Fibroblast of the aortic adventitia (primary cell): ENCODE data around the gene LTN1. TPM values are rescaled to one million over a fixed set of nuclear protein-coding genes. Genes with fewer than 3 reads are reported as not detected.

Experiments
- DNase-seq: peaks from one replicate; pipeline ENCODE4 v3.0.0-alpha.2; 2010; ENCODE audit warnings: low read depth
- H3K4me3 ChIP-seq: 2 replicates; pipeline ENCODE4 v1.5.1; 2011; ENCODE audit warnings: low read depth, mild to moderate bottlenecking, control low read depth, low read length, moderate library complexity
- total RNA-seq: library from RNA; depleted of rRNA; stranded (reverse); fragments of >200 nt; gene quantifications from 2 replicates; pipeline ENCODE4 v1.2.3, GENCODE V29; 2012; ENCODE audit warnings: low replicate concordance
- TF ChIP-seq, protein P1 (sequence below): IDR thresholded peaks from 2 replicates; pipeline ENCODE4 v1.5.1; 2011; ENCODE audit warnings: mild to moderate bottlenecking, low read length, control low read depth, inconsistent platforms; ENCODE audit not compliant: insufficient read depth

The LTN1 gene
- total RNA-seq, 1 donor = 35.2 TPM

DNA sequence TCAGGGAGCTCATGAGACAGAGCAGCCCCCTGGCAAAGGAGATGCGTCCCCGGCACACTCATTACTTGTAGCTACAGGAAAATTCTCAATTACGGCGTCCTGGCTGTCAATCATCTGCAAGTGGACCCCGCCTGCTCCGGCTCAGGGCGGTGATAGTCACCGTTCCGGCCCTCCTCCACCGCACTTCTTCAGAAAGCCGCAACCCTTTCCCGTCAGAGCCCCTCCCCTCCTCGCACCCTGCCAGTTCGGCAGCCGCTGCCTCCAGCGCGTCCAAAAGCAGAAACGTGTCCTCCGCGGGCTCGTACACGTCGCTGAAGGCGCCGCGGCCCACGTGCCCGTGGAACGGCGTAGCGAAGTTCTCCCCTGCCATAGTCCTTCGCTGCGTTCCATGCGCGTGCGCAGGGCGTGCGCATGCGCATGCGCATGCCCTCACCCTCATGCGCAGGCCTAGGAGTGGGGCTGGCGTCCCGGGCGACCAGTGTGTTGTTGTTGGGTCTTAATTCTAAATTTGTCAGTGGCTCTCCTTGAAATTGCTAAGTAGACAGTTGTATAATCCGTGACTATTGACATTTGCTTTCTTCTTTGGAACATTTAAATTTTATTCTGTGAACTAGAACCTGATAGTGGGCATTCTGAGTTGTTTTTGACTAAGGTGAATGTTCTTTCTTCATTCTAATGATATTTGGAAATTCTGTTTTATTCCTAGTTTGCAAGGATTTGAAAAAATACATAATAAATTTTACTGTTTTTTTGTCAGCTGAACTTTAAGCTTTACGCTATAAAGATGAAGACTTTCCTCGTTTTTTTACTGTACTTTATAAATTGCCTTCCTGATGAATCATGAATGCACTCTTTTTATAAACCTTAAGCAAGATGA is 107.5 kb downstream of the LTN1 start:
- H3K4me3 ChIP-seq = peak overlapping the region; percentile 85
- peak; percentile 95 for DNase-seq
- TF ChIP-seq, protein P1, sequence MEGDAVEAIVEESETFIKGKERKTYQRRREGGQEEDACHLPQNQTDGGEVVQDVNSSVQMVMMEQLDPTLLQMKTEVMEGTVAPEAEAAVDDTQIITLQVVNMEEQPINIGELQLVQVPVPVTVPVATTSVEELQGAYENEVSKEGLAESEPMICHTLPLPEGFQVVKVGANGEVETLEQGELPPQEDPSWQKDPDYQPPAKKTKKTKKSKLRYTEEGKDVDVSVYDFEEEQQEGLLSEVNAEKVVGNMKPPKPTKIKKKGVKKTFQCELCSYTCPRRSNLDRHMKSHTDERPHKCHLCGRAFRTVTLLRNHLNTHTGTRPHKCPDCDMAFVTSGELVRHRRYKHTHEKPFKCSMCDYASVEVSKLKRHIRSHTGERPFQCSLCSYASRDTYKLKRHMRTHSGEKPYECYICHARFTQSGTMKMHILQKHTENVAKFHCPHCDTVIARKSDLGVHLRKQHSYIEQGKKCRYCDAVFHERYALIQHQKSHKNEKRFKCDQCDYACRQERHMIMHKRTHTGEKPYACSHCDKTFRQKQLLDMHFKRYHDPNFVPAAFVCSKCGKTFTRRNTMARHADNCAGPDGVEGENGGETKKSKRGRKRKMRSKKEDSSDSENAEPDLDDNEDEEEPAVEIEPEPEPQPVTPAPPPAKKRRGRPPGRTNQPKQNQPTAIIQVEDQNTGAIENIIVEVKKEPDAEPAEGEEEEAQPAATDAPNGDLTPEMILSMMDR = no peak

DNA sequence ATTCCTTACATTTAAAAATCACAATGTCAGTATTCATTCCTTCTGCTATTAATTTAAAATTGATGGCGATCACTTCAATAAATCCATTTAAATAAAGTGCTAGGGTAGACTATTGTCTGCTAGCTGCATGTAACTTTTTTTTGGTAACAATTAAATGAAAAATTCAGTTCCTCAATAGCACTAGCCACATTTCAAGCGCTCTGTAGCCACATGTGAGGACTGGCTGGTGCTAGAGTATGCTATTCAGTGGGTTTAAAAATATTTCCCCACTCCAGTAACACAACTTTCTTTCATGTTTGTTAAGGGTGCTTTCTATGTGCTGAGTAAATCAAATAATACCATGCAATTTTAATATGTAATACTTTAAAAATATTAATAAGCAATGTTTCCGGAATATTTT is 108.2 kb downstream of the LTN1 start:
- peak overlapping the region; percentile 85 for H3K4me3 ChIP-seq
- DNase-seq = no peak
- TF ChIP-seq, protein P1 = no peak

DNA sequence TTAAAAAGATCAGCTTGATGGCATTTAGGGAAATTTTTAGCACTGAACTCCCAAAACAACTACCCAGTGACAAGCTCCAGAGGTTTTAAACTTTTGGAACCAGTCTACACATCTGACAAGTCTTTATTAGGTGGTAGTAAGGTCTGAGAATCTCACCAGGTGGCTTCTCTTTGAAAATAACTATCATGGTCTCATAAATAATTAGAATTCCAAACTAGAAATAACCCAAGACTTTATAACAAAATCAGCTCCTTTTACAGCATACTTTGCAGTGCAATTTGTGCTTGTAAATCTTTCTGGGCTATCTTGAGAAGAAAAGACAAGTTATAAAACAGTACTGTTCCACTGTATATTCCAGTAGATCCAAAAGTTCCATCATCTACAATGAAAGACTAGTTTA is 108.7 kb downstream of the LTN1 start:
- TF ChIP-seq, protein P1 = no peak
- peak overlapping the region; percentile 85 for H3K4me3 ChIP-seq
- DNase-seq = no peak

DNA sequence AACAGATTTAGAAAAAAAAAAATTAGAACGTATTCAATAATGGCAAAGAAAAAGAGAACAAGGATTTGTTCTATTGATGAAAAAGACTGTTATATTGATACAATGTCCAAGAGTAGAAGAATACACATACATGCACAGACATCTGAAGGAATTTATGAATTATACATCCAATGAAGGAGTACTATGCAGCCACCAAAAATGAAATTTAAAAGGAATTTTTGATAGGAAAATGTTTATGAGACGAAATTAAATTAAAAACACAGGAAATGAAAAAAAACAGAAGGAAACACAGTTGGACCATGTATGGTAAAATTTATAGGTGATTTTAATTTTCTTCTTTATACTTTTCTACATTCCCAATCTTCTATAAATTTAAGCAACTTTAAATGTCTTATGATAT is 110.3 kb downstream of the LTN1 start:
- DNase-seq = no peak
- no peak overlapping the region for H3K4me3 ChIP-seq
- TF ChIP-seq, protein P1 = no peak

Other genes starting within 250 kb of the LTN1 start
- 33.9 and 49.3 TPM in 2 replicates for gene RWDD2B, start 26.5 kb upstream of the LTN1 start, total RNA-seq
- 47.9 and 50.9 TPM in 2 replicates for gene USP16, start 31.8 kb upstream of the LTN1 start, total RNA-seq
- gene CCT8, start 80.8 kb upstream of the LTN1 start, total RNA-seq = 172 and 232 TPM in 2 replicates
- gene MAP3K7CL, start 137.8 kb upstream of the LTN1 start, total RNA-seq = 6.9 and 18.7 TPM in 2 replicates